Measurements from ENCODE around the gene IP6K1.
A peak's percentile ranks its signal among the peaks of the same experiment; 100 is the strongest.

Gene IP6K1

GRCh38 chr3:49805367-49805782 lies 19.0 kb upstream of the IP6K1 start:
- Histone ChIP-seq H3K27me3 (replicated peaks; ENCODE audit: control insufficient read depth, insufficient read depth, low read length, poor library complexity, severe bottlenecking) (no peaks in the 10 kb centered on the region), H3K9me3 (ENCODE audit: control insufficient read depth, low read length) (no peaks in the 10 kb centered on the region), H3K4me3 (ENCODE audit: insufficient read depth, low read depth, low read length, poor library complexity, severe bottlenecking) (no peak overlapping the region), H3K36me3 (ENCODE audit: control insufficient read depth, insufficient read depth, low read length) (peaks cover 15% of the 10 kb centered on the region), H3K4me1 (ENCODE audit: control insufficient read depth, insufficient read depth, low read length, poor library complexity, severe bottlenecking) (peaks cover 22% of the 10 kb centered on the region), H3K27ac (ENCODE audit: insufficient read depth, low read length, poor library complexity, severe bottlenecking) (peak overlapping the region; percentile 52)
- DNase-seq, result no peak

GRCh38 chr3:49804141-49805041 lies 18.0 kb upstream of the IP6K1 start:
- Histone ChIP-seq H3K27ac (ENCODE audit: insufficient read depth, low read length, poor library complexity, severe bottlenecking) (peak overlapping the region; percentile 77), H3K36me3 (ENCODE audit: control insufficient read depth, insufficient read depth, low read length) (peaks cover 5% of the 10 kb centered on the region), H3K4me1 (ENCODE audit: control insufficient read depth, insufficient read depth, low read length, poor library complexity, severe bottlenecking) (peaks cover 22% of the 10 kb centered on the region), H3K9me3 (ENCODE audit: control insufficient read depth, low read length) (no peaks in the 10 kb centered on the region), H3K4me3 (ENCODE audit: insufficient read depth, low read depth, low read length, poor library complexity, severe bottlenecking) (peak overlapping the region; percentile 71), H3K27me3 (replicated peaks; ENCODE audit: control insufficient read depth, insufficient read depth, low read length, poor library complexity, severe bottlenecking) (no peaks in the 10 kb centered on the region)
- DNase-seq, result no peak

GRCh38 chr3:49803465-49804140 lies 17.3 kb upstream of the IP6K1 start:
- H3K4me1 ChIP-seq (ENCODE audit: control insufficient read depth, insufficient read depth, low read length, poor library complexity, severe bottlenecking), result peaks cover 22% of the 10 kb centered on the region

GRCh38 chr3:49802719-49803464 lies 16.6 kb upstream of the IP6K1 start, which contains the start of gene INKA1:
TSS of gene INKA1 (plus strand) at chr3:49803261. CDS start at chr3:49803393, 132 bp downstream.
- Histone ChIP-seq H3K9me3 (ENCODE audit: control insufficient read depth, low read length) (no peaks in the 10 kb centered on the region), H3K27me3 (replicated peaks; ENCODE audit: control insufficient read depth, insufficient read depth, low read length, poor library complexity, severe bottlenecking) (no peaks in the 10 kb centered on the region), H3K4me1 (ENCODE audit: control insufficient read depth, insufficient read depth, low read length, poor library complexity, severe bottlenecking) (peaks cover 22% of the 10 kb centered on the region), H3K36me3 (ENCODE audit: control insufficient read depth, insufficient read depth, low read length) (no peaks in the 10 kb centered on the region), H3K4me3 (ENCODE audit: insufficient read depth, low read depth, low read length, poor library complexity, severe bottlenecking) (peak within 1 kb of the TSS; percentile 71), H3K27ac (ENCODE audit: insufficient read depth, low read length, poor library complexity, severe bottlenecking) (peak within 1 kb of the TSS; percentile 77)
- peak; percentile 74 to 82 (median 76) for DNase-seq

More at GRCh38 chr3:49803465-49804140, 17.3 kb upstream of the IP6K1 start:
- DNase-seq, result peak in 2 of 3 donors; percentile 32 to 48
- Histone ChIP-seq H3K9me3 (ENCODE audit: control insufficient read depth, low read length) (no peaks in the 10 kb centered on the region), H3K27me3 (replicated peaks; ENCODE audit: control insufficient read depth, insufficient read depth, low read length, poor library complexity, severe bottlenecking) (no peaks in the 10 kb centered on the region), H3K36me3 (ENCODE audit: control insufficient read depth, insufficient read depth, low read length) (no peaks in the 10 kb centered on the region), H3K4me3 (ENCODE audit: insufficient read depth, low read depth, low read length, poor library complexity, severe bottlenecking) (peak overlapping the region; percentile 71), H3K27ac (ENCODE audit: insufficient read depth, low read length, poor library complexity, severe bottlenecking) (peak overlapping the region; percentile 77)

- no peak for DNase-seq
- H3K4me1 ChIP-seq (ENCODE audit: control insufficient read depth, insufficient read depth, low read length, poor library complexity, severe bottlenecking), result peaks cover 10% of the 10 kb centered on the region
- no peaks in the 10 kb centered on the region for H3K36me3 ChIP-seq (ENCODE audit: control insufficient read depth, insufficient read depth, low read length)
These were observed 14.8 kb upstream of the IP6K1 start for GRCh38 chr3:49801160-49801559.

GRCh38 chr3:49799761-49800160 lies 13.4 kb upstream of the IP6K1 start, which contains the start of gene CDHR4:
TSS of gene CDHR4 (minus strand) at chr3:49799873. CDS start at chr3:49799812, 61 bp downstream.
- no peak for DNase-seq
- Histone ChIP-seq H3K4me1 (ENCODE audit: control insufficient read depth, insufficient read depth, low read length, poor library complexity, severe bottlenecking) (peaks cover 6% of the 10 kb centered on the region), H3K27ac (ENCODE audit: insufficient read depth, low read length, poor library complexity, severe bottlenecking) (no peak within 1 kb of the TSS), H3K4me3 (ENCODE audit: insufficient read depth, low read depth, low read length, poor library complexity, severe bottlenecking) (no peak within 1 kb of the TSS), H3K36me3 (ENCODE audit: control insufficient read depth, insufficient read depth, low read length) (no peaks in the 10 kb centered on the region), H3K9me3 (ENCODE audit: control insufficient read depth, low read length) (no peaks in the 10 kb centered on the region), H3K27me3 (replicated peaks; ENCODE audit: control insufficient read depth, insufficient read depth, low read length, poor library complexity, severe bottlenecking) (no peaks in the 10 kb centered on the region)

More at GRCh38 chr3:49801160-49801559, 14.8 kb upstream of the IP6K1 start:
- Histone ChIP-seq H3K4me3 (ENCODE audit: insufficient read depth, low read depth, low read length, poor library complexity, severe bottlenecking) (no peak overlapping the region), H3K27ac (ENCODE audit: insufficient read depth, low read length, poor library complexity, severe bottlenecking) (no peak overlapping the region), H3K9me3 (ENCODE audit: control insufficient read depth, low read length) (no peaks in the 10 kb centered on the region), H3K27me3 (replicated peaks; ENCODE audit: control insufficient read depth, insufficient read depth, low read length, poor library complexity, severe bottlenecking) (no peaks in the 10 kb centered on the region)

GRCh38 chr3:49799105-49799504 lies 12.8 kb upstream of the IP6K1 start:
- peaks cover 6% of the 10 kb centered on the region for H3K4me1 ChIP-seq (ENCODE audit: control insufficient read depth, insufficient read depth, low read length, poor library complexity, severe bottlenecking)
- no peaks in the 10 kb centered on the region for H3K27me3 ChIP-seq (replicated peaks; ENCODE audit: control insufficient read depth, insufficient read depth, low read length, poor library complexity, severe bottlenecking)
- H3K9me3 ChIP-seq (ENCODE audit: control insufficient read depth, low read length), result no peaks in the 10 kb centered on the region
- H3K36me3 ChIP-seq (ENCODE audit: control insufficient read depth, insufficient read depth, low read length), result no peaks in the 10 kb centered on the region
- no peak for DNase-seq
- no peak overlapping the region for H3K27ac ChIP-seq (ENCODE audit: insufficient read depth, low read length, poor library complexity, severe bottlenecking)
- no peak overlapping the region for H3K4me3 ChIP-seq (ENCODE audit: insufficient read depth, low read depth, low read length, poor library complexity, severe bottlenecking)

- Histone ChIP-seq H3K36me3 (ENCODE audit: control insufficient read depth, insufficient read depth, low read length) (no peaks in the 10 kb centered on the region), H3K27ac (ENCODE audit: insufficient read depth, low read length, poor library complexity, severe bottlenecking) (no peak overlapping the region), H3K4me1 (ENCODE audit: control insufficient read depth, insufficient read depth, low read length, poor library complexity, severe bottlenecking) (peaks cover 2% of the 10 kb centered on the region), H3K4me3 (ENCODE audit: insufficient read depth, low read depth, low read length, poor library complexity, severe bottlenecking) (no peak overlapping the region), H3K9me3 (ENCODE audit: control insufficient read depth, low read length) (no peaks in the 10 kb centered on the region), H3K27me3 (replicated peaks; ENCODE audit: control insufficient read depth, insufficient read depth, low read length, poor library complexity, severe bottlenecking) (no peaks in the 10 kb centered on the region)
- DNase-seq, result no peak
These were observed 8.9 kb upstream of the IP6K1 start for GRCh38 chr3:49794926-49795905.

- Histone ChIP-seq H3K36me3 (ENCODE audit: control insufficient read depth, insufficient read depth, low read length) (no peaks in the 10 kb centered on the region), H3K27me3 (replicated peaks; ENCODE audit: control insufficient read depth, insufficient read depth, low read length, poor library complexity, severe bottlenecking) (no peaks in the 10 kb centered on the region), H3K9me3 (ENCODE audit: control insufficient read depth, low read length) (no peaks in the 10 kb centered on the region), H3K4me1 (ENCODE audit: control insufficient read depth, insufficient read depth, low read length, poor library complexity, severe bottlenecking) (peaks cover 3% of the 10 kb centered on the region), H3K4me3 (ENCODE audit: insufficient read depth, low read depth, low read length, poor library complexity, severe bottlenecking) (no peak overlapping the region), H3K27ac (ENCODE audit: insufficient read depth, low read length, poor library complexity, severe bottlenecking) (no peak overlapping the region)
- no peak for DNase-seq
These were observed 8.1 kb upstream of the IP6K1 start for GRCh38 chr3:49794431-49794830.

Data from effector memory CD4-positive, alpha-beta T cell (primary cell).